GM21526 (cell line): ENCODE data around the gene EVA1C.
"Not testable (repeated sequence)": the region's sequence is repeated elsewhere in the genome, so short reads cannot be mapped to it uniquely, and the experiment has no call there.

Experiments used
- ATAC-seq: cut with Tn5 transposase; IDR thresholded peaks from one replicate; pipeline ENCODE4 v1.9.1; 2021; ENCODE audit warnings: moderate library complexity; ENCODE audit not compliant: unreplicated experiment, low FRiP score

The EVA1C gene, protein sequence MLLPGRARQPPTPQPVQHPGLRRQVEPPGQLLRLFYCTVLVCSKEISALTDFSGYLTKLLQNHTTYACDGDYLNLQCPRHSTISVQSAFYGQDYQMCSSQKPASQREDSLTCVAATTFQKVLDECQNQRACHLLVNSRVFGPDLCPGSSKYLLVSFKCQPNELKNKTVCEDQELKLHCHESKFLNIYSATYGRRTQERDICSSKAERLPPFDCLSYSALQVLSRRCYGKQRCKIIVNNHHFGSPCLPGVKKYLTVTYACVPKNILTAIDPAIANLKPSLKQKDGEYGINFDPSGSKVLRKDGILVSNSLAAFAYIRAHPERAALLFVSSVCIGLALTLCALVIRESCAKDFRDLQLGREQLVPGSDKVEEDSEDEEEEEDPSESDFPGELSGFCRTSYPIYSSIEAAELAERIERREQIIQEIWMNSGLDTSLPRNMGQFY

DNA sequence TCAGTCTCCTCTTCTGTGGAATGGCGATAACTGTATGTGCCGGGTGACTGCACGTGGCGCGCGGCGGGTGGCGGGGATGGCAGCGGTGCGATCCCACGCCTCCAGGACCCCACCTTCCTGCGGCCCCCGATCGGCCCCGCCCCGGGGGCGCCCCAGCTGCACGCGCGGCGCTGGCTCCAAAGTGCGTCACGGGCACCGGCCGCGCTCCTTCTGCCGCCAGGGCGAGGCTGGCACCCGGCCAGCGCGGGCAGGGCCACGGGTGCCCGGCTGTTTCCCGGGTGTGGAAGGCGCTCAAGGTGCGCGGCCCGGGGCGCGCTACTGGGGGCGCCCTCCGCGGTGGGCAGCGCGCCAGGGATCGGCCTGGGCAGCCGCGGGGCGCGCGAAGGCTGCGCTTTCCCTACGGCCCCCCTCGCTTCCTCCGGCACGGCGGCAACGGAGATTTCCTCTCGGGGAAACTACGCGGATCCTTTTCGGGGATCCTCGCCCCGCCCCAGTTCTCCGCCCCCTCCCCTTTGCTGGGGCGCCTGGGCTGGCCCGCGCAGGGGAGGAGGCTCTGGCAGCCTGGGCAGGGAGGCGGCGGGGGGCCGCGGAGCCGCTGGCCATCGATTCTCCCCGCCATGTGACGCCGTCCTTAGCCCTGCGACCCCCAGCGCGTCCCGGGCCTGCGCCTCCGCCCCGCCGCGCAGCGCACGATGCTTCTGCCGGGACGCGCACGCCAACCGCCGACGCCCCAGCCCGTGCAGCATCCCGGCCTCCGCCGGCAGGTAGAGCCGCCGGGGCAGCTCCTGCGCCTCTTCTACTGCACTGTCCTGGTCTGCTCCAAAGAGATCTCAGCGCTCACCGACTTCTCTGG is at the start of gene EVA1C:
EVA1C (plus strand) TSS at position 545 of the 853 bp plus-strand sequence; CDS start at position 693, 148 bp downstream.
- no peak for ATAC-seq

DNA sequence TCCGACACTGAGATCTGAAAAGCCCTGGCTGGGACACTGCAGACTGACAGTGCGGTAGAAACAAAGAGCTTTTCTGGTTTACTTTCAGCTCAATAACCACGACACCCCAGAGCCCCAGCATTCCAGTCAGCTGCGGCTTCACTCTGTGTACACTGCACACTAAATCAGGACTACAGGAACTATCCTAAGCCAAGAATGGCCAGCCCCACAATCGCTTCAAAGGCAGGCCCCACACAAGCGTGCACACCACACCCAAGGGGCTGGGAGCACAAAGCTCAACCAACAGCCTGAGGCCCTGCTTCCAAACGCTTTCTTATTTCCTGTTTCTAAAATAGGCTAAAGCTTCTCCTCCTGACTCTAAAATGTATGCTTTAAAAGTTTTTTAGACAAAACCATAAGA is 48.1 kb upstream of the EVA1C start:
- no peak for ATAC-seq

DNA sequence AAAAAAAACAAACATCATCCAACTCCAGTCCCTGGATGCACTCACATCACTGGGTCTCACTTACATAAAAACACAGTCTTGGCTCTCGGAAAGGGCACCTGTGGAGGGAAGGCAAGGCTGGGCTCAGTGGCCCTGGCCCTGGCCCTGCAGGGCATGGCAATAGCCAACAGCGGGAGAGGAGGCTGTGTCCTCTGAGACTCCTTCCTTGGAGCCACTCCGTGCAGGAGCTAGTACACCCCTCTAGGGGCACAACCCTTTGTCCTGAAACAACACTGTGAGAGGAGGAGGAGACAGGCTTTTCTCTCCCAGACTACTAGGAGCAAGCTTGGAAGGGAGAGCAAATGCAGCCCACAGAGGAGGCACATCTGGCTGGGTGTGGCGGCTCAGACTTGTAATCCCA is 47.7 kb upstream of the EVA1C start:
- no peak for ATAC-seq

DNA sequence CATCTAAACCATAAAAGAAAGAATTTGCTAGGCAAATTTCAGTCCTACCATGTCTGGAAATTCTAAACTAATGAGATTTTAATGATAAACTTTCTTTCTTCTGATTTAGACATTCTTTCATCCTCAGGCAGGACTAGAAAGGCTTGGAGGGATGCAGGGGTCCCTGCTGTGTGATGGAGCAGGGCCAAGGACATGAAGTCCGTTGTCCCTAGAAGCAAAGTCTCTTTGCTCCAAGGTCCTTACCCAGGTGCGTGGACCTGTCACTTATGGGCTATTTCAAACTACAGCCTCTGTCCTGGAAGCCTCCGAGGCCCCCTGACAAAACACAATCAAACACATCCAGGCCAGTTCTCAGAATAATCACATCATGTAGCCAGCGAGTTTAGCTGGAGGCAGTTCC is 46.3 kb upstream of the EVA1C start:
- ATAC-seq = no peak

DNA sequence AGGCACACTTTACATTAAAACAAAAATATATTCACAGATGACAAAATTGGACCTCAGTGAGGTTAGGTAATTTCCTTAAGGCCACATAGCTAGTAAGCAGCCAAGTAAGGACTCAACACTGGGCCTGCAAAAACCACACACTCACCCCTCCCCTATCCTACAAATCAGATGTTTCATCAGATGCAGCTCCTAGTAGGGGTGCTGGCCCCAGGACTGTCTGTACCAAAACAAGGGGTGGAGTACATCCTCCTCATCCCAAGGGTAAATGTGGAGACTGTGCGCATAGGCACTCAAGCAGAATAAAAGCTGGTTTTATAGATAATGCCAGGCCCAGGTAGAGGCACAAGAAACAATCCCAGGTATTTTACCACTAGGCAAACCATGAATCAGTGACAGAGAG is 45.3 kb upstream of the EVA1C start:
- no peak for ATAC-seq

DNA sequence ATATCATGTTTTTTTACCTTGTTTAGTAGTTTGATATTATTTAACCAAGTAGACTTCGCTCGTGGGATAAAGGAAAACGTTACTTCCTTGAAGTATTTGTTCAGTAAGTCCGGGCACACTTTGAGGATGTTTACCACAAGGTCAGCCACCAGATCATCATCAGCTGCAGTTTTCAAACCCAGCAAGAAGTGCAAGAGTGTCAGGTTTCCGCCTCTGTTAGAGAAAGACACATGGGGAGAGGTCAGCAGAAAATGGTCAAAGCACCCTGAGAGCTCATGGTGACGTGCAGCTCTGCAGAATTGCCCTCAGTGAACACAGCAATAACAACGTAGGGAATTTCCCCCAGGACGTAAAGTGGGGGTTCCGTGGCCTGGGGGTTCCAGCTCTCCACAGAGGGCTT is 44.1 kb upstream of the EVA1C start:
- ATAC-seq = no peak

DNA sequence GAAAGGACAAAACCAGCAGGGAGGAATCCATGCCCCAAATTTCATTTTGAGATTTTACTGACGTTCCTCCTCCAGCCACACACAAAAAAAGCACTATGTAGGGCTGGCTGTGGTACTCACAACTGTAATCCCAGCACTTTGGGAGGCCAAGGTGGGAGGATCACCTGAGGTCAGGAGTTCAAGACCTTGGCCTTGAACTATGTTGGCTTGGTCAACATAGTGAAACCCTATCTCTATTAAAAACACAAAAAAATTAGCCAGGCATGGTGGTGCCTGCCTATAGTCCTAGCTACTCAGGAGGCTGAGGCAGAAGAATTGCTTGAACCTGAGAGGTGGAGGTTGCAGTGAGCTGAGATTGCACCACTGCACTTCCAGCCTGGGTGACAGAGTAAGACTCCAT is 43.5 kb upstream of the EVA1C start:
- ATAC-seq = not testable (repeated sequence)

DNA sequence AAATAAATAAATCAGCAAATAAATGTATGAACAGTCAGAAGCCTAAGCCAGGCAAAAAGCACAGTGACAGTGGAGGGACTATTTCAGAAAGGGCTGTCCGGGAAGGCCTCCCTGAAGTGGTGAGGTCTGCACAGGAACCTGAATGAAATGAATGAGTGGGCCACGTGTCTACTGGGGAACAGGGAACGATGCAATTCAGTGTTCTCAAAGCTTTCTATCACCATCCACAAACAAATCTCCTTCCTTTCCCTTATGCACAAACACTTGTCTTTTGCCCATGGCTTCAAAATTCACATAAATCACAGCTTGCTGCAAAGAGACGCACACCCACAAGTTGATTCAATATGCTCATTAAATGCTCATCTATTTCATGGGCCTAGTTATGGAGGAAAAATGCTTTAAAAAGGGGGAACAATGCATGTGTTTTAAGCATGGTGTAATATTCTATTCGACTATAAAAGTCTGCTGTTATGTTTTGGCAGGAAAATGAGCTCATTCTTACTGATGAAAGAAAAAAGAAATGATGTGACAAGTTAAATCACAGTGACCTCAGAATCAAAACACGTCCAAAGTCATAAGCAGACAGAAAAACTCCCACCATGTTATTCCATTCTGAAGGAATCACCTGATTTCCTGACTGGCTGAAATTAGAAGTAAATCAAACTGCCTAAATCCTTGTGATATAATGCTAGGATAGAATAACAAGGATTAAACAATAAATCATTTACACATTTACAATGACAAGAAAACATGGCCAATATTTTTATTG is 41.3 kb upstream of the EVA1C start:
- no peak for ATAC-seq

DNA sequence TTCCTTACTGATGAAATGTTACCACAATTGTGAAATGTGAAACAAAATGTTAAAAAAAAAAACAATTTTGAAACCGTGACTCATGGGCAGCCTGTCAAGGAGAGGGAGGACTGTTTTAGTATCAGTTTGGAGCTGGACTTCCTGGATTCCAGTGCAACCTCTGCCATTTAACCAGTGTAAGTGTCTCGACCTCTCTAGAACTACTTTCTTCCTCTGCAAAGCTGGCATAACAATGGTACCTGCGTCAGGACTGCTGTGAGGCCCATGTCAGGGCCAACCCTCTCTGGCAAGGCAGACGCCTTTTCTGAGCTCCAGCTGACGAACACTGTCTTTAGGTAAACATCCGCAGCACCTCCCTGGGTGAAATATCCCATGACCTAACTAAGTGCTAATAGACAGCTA is 40.6 kb upstream of the EVA1C start:
- ATAC-seq = no peak

DNA sequence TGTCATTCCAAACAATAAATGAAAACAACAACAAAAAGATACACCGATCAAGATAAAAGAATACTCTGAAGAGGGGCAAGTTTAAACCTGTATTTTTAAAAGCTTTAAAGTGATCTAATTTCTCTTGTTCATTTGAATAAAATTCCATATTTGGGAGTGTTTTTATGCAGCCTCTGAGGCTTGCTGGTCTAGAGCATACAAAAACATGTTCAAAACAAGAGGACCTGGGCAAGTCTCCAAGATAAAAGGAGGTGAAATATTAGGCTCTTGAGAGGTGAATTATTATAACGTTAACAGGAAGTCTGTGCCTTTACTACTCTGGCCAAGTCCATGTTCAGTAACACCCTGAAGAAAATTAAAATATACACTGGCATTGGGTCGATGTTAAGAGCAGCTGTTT is 39.8 kb upstream of the EVA1C start:
- ATAC-seq = no peak

DNA sequence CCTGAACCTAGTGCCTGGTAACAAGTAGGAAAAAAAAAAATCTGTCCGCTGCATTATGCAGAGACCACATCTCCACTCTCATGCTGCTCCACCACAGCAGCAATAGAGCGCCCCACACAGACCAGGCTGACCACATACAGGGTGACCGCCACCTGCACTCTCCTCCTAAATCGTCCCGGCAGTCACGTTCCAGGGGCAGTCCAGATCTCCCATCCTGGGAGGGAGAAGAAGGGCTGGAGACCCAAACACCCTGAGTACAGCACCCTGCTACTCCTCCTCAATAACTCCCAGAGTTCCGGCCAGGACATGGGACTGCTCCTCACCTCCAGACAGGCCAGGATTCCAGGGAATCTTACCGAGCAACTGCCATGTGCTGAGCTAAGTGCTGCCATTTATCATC is 35.0 kb upstream of the EVA1C start:
- no peak for ATAC-seq

DNA sequence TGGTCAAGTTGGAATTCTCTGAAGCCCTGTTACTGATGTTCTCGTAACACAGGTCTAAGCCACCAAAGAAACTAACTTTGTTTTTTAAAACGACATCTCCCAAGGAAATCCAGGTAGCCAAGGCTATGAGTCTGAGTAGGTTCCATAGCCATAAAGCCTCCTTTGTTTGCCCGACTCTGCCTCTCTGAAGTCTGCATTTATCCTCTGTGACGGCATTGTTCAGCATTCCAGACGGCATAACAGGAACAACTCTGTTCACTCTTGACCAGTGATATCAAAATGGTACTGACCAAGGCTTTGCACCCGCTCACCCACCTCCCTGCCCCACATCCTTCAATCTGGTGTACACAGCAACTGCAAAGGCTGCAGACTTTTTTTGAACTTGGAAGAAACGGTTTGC is 34.5 kb upstream of the EVA1C start:
- ATAC-seq = no peak

DNA sequence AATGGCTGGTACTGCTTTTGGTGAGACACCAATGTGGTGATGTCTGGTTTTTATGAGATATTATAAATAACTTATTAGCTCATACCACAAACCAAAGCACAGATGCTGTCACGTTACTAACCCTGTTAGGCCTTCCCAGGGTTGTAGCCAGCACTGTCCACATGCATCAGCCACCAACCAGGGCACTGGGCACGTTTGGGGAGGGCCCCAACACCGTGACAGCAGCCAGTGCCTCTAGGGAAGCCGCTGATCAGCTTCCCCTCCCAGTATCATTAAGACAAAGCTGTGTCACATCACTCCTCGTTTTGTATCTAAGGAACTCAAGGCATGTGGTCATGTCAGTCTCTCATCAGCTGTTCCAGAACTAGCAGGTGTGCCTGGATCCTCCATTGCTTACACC is 33.5 kb upstream of the EVA1C start:
- no peak for ATAC-seq

DNA sequence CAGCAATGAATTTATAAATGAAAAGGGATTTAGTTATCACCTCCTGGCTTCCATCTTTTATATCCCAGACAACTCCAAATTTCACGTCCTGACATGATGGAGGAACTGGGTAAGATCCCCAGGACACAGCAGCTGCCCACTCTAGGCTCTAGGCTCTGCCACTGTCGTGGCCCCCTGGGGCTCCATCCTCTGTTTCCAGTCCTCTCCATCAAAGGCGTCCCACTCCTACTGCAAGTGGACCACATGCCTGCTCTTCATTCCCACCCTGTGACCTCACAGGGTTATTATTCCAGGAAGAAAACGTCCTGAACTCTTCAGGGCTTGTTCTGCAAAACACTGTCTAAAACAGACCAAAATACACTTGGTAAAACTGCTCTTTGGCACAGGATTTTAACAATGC is 31.6 kb upstream of the EVA1C start:
- no peak for ATAC-seq

DNA sequence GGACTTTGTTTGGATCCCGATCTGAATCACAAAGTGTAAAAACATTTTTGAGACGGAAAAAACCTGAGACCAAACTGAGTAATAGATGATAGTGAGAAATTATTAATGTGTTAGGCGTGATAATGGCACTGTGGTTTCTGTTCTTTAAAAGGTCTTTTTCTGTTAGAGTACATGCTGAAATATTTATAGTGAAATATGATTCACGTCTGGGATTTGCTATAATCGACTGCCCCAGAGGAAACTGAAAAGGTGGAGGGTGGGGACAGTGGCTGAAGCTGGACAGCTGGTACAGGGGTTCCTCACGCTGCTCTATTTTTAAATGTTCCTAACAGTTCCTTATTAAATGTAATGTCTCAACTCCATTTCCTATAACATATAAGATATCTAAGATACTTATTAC is 30.9 kb upstream of the EVA1C start:
- no peak for ATAC-seq

DNA sequence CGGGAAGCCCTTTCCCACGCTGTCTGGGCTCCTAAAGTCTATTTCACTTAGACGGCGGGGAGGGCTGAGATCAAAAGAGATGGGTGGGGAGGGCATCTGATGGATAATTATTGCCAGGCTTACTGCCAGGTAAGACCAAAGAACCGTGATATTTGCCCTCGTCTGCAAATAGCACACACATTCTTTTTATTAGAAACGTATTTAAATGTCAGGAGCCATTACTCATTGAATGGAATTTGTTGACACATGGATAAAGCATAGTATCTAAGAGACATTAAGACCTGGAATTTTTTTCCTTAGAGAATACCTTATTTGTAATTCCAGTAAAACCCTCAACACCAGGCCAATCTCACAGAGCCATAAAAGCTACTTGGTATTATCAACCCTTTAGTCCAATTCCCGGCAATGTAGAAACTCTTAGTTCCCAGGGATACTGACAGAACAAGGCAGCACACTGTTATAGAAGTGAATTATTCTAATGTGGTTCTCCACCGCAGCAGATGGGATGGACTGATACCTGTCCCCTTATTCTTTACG is 30.3 kb upstream of the EVA1C start:
- no peak for ATAC-seq

DNA sequence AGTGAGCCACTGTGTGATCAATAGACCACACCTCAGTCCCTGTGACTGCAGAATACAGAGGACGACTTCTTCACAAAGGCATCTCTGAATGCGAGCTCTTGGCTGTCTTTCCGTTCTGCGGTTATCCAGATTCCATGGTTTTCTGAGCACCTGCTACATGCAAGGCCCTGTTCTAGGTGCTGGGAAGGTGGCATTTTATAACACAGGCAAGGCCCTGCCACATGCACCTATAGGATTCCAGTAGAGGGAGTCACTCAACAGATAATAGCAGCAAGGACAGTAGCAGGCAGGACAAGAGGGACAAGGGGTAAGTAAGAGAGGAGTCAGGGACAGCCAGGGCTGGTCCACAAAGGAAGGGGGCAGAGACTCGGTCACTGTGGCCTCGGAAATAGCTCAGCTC is 28.7 kb upstream of the EVA1C start:
- no peak for ATAC-seq

DNA sequence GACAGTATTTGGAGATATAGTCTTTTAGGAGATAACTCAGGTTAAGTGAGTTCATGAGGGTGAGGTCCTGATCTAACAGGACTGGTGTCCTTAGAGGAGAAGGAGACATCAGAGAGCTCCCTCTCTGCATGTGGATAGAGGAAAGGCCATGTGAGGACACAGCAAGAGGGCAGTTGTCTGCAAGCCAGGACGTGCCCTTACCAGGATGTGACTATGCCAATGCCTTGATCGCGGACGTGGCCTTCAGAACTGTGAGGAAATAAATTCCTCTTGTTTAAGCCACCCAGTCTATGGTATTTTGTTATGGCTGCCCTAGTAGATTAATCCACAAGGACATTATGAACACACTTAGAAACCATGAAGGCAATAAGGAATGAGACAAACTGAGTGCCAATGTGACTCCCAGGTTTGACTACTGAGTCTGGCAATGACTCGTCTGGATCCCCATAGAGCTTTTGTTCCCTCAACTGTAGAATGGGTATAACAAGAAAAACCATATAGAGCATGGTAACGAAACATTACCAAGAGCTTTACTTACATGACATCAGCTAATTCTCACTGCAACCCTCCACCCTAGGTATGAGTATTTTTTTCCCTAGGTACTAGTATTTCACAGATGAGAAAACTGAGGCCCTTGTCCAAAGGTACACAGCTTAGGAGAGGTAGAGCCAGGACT is 26.2 kb upstream of the EVA1C start:
- ATAC-seq = no peak

DNA sequence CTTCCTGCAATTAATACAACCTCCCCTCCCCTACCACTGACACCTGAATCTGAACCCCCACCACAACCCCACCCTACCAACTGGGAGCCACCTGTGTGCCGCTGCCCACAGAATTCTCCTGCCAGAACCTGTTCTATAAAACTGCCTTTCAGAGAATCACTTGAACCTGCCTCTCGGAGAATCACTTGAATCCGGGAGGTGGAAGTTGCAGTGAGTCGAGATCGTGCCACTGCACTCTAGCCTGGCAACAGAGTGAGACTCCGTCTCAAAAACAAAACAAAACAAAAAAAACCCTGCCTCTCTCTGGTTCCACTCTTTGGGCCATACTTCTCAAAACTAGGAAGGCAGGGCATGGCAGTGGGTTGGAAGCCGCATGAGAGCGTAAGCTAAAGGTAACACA is 25.4 kb upstream of the EVA1C start:
- no peak for ATAC-seq

DNA sequence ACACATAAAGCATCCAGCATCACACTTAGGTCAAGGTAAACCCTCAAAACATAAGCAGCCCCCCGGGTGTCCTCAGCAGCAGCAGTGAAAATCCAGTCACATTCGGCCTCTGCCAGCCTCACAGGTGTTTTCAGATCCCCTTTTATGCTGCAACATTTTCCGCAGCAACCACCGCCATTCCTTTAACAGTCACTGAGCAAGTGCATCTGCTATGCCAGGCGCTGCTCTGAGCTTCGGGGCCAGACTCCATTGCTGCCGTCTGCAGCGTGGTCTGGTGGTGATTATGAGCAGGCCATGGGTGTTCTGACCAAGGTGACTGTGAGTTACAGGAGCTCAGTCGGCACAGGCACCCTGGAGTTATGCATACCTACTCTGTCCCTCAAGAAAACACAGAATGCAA is 24.2 kb upstream of the EVA1C start:
- ATAC-seq = no peak
